ENCODE measurements around the gene BBS9. TPM values are rescaled to one million over a fixed set of nuclear protein-coding genes. Genes with fewer than 3 reads are reported as not detected.
"Not testable (repeated sequence)": the region's sequence is repeated elsewhere in the genome, so short reads cannot be mapped to it uniquely, and the experiment has no call there.

BBS9 gene
- total RNA-seq, 1 experiment from 2014 or later: 8.1 TPM

- no peak for DNase-seq (ENCODE audit: low read depth)
Measured at GRCh38 chr7:33276325-33276724, 147.0 kb downstream of the BBS9 start.

- no peak for DNase-seq (ENCODE audit: low read depth)
Measured at GRCh38 chr7:33276729-33277128, 147.4 kb downstream of the BBS9 start.

DNA sequence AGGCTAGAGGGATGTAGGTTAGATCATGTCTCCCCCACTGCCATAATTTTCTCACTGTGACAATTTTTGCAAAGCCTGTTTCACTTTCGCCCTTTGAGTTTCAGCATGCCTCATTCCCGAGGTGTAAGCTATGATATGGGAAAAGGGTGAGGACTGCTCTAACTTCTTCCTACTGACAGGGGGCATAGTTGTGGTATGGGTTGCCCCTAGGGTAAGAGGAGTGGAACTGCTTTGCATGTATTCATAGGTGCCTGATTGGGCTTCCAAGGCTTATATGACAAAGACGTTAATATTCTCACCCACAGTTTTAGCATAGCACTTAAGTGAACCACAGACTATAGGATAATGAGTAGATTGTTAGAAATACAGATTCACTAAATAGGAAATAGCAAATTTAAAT lies 148.7 kb downstream of the BBS9 start:
- DNase-seq (ENCODE audit: low read depth): no peak

DNA sequence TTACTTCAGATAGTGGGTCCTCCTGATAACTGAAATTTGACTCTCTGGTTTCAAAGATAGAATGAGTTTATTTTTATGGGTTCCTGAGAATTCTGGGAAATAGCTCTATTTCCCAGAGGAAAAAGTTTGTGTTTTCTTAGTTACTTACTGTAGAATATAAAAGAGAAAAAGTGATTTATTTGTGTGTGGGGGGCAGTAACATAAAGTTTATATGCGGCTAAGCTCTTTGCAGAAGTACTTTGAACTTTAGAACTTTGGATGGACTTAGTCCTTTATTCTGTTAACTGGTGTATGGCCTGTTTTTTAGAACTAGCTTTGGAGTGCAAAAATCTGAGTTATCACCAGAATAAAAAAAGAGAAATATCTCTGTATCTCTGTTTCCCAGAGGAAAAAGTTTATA lies 157.1 kb downstream of the BBS9 start:
- DNase-seq (ENCODE audit: low read depth): no peak

DNA sequence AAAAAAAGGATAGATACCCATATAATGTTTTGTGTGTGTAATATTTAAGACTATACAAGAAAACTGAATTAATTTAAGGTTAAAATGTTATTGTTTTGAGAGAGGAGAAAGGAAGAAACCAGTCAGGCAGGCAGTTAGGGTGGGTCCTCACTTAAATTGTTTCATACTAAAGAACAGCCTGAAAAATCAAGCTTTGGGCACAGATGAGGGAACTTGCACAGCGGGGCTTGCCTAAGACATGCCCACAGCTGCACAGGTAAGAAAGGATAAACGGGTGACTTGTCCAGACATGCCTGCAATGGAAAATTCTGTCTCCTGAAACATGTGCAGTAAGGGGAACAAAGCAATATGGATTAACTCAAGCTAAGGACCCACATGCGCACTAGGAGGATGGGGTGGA lies 158.4 kb downstream of the BBS9 start:
- DNase-seq (ENCODE audit: low read depth): no peak

GRCh38 chr7:33298848-33299247 lies 169.5 kb downstream of the BBS9 start:
- DNase-seq (ENCODE audit: low read depth): no peak

DNA sequence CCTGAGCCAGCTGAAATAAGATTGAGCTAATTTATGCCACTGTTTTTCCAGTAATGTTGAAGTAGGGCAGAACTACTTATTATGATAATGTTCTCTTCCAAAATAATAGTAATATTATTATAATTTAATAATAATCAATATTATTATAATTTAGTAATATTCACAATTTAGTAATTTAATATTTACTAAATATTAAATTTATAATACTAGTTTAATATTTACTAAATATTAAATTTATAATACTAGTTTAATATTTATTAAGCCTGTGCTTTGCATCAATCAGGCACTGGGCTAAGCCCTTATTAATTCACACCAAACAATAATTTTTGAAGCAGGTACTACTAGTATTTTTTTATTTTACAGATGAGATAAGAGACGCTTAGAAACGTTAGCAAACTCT lies 170.1 kb downstream of the BBS9 start:
- no peak for DNase-seq (ENCODE audit: low read depth)

DNA sequence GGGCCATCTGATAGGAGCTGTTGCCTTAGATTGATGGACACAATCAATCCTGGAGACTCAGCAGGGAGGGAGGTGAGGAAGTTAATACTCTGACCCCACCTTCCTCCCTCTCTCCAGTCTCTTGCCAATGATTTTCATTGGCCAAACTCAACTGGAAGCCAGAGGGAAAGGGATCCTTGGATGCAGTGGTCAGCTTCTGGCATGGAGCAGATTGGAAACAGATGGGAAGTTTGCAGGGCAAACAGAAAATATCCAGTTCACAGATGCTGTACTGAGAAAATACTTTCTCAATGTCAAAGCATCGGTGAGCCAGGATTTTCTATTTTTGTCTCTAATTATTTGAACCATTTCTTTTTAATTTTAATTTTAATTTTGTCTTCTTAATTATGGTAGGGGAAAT lies 170.8 kb downstream of the BBS9 start:
- no peak for DNase-seq (ENCODE audit: low read depth)

GRCh38 chr7:33300742-33301141 lies 171.4 kb downstream of the BBS9 start:
- DNase-seq (ENCODE audit: low read depth): no peak

DNA sequence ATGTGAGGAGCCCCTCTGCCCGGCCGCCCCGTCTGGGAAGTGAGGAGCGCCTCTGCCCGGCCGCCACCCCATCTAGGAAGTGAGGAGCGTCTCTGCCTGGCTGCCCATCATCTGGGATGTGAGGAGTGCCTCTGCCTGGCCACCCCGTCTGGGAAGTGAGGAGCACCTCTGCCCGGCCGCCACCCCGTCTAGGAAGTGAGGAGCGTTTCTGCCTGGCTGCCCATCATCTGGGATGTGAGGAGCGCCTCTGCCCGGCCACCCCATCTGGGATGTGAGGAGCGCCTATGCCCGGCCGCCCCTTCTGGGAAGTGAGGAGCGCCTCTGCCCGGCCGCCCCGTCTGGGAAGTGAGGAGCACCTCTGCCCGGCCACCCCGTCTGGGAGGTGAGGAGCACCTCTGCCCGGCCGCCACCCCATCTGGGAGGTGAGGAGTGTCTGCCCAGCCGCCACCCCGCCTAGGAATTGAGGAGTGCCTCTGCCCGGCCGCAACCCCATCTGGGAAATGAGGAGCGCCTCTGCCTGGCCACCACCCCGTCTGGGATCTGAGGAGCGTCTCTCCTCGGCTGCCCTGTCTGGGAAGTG lies 174.7 kb downstream of the BBS9 start:
- not testable (repeated sequence) for DNase-seq (ENCODE audit: low read depth)

GRCh38 chr7:33307205-33307604 lies 177.8 kb downstream of the BBS9 start:
- DNase-seq (ENCODE audit: low read depth): no peak

DNA sequence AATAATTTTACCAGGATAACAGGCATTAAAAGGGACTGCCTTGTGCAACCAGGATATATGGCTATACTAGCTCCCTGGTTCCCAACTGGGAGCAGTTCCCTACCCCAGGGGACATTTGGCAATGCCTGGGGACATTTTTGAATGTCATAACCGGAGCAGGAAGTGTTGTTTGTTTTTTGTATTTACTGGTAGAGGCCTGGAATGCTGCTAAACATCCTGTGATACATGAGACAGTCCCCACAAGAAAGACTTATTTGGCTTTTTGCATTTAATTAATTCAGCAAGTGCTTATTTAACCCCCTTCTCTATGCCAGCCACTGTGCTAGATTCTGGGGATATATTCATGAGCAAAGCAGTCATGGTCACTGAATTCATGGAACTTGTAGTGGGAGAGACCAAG lies 181.2 kb downstream of the BBS9 start:
- no peak for DNase-seq (ENCODE audit: low read depth)

DNA sequence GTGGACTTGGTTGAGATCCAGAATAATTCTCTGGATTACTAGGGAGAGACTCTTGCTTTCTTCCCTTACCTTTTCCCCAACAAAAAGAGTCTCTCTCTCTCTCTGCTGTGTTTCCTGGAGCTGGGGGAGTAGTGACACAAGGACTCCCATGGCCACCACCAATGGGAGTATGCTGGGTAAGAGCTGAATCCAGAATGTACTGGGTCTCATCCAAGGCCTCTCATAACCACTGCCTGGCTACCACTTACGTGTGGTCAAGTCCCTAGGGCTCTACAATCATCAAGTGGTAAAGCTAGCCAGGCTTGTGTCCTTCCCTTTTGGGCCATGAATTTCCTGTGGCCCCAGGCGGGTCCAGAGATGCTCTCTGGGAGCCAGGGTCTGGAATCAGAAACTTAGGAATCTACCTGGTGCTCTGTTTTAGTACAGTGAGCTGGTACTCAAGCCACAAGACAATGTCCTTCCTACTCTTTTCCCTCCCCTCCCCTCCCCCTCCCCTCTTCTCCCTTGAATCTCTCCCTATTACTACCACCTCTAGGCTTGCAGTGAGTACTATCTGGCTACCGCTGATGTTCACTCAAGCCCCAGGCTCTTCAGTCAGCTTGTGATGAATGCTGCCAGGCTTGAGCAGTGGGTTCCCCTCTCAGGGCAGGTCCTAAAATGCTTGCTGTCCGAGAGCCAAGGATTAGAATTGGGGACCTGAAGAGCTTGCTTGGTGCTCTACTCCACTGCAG lies 196.6 kb downstream of the BBS9 start:
- DNase-seq (ENCODE audit: low read depth): no peak

- DNase-seq (ENCODE audit: low read depth): no peak
Measured at GRCh38 chr7:33326485-33326848, 197.1 kb downstream of the BBS9 start.

DNA sequence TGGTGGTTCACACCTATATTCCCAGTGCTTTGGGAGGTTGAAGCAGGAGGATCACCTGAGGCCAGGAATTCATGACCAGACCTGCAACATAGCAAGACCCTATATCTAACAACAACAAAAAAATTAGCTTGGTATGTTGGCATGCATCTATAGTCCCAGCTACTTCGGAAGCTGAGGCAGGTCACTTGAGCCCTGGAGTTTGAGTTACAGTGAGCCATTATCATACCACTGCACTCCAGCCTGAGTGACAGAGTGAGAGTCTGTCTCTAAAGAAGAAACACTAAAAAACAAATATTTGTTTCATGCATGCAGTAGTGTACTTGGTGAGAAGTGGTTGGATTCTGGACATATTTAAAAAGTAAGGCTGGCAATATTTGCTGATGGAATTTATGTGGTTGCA lies 198.1 kb downstream of the BBS9 start:
- no peak for DNase-seq (ENCODE audit: low read depth)

GRCh38 chr7:33334349-33334748 lies 205.0 kb downstream of the BBS9 start:
- DNase-seq (ENCODE audit: low read depth): peak; percentile 33

- no peak for DNase-seq (ENCODE audit: low read depth)
Measured at GRCh38 chr7:33336820-33337219, 207.5 kb downstream of the BBS9 start.

GRCh38 chr7:33339074-33339790 lies 209.9 kb downstream of the BBS9 start:
- peak; percentile 30 for DNase-seq (ENCODE audit: low read depth)

GRCh38 chr7:33346055-33346454 lies 216.7 kb downstream of the BBS9 start:
- DNase-seq (ENCODE audit: low read depth): no peak

DNA sequence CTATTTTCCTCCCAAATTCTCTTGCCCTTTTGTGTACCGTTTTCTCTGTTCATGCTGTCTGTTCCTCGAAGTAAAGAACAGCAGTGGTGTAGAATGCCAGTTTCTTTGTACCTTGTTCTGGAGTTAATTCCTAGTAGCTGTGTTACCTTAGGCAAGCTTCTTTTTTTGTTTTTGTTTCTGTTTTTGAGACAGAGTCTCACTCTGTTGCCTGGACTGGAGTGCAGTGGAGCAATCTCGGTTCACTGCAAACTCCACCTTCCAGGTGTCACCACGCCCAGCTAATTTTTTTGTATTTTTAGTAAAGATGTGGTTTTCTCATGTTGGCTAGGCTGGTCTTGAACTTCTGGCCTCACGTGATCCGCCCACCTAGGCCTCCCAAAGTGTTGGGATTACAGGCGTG lies 221.2 kb downstream of the BBS9 start:
- DNase-seq (ENCODE audit: low read depth): no peak

GRCh38 chr7:33351709-33352108 lies 222.3 kb downstream of the BBS9 start:
- no peak for DNase-seq (ENCODE audit: low read depth)

DNA sequence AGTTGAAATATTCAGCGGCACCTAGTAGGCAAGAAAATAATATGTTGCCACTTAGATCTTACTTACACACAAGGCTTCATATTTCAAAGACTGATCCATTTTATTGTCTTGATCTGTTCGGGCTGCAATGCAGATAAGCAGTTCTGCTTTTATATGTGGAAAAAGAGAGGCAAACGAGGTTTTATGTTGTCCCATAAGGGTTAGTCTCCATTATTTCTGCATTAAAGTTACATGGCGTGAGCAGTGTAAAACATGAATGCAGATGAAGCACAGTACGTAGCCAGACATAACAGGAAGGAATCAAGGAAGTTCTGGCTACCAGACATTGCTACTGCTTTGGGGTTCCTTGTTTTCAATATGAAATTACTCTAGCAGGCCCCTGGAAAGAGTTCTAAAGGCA lies 224.8 kb downstream of the BBS9 start:
- no peak for DNase-seq (ENCODE audit: low read depth)

DNA sequence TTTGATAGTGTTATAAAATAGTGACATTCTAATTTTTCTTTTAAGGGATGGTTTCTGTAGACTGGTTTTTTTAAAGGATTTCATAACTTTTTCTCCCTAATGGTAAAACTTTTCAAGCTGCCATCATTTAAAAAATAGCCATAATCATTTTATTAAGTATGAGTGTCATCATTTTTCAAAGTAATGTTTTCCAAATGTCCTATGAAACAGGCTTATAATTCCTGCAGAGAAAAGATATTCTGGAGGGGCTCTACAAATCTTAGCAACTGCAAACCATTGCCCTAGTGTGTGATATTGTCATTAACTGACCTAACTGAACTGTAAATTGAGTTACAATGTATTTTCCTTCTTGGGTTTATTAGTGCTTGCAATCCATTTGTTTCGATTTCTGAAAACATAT lies 226.0 kb downstream of the BBS9 start:
- DNase-seq (ENCODE audit: low read depth): no peak

Measured in Daoy (cell line).